A673 (cell line): ENCODE data around the gene SNCB. TPM values are rescaled to one million over a fixed set of nuclear protein-coding genes. Genes with fewer than 3 reads are reported as not detected.

Experiments used
- BruUV-seq: library from RNA; stranded (reverse); fragments of 400-500 nt; replicated peaks from 2 replicates; lab custom pipeline; 2021; lab: Mats Ljungman, UMichigan
- CTCF ChIA-PET: fragments of 300-600 bp; sonication (Branson Sonifier 250); formaldehyde crosslinking; loops from one replicate; lab custom pipeline; 2022; ENCODE audit warnings: antibody characterized with exemption; lab: Charles Lee
- POLR2A ChIA-PET: fragments of 300-600 bp; sonication (Branson Sonifier 250); formaldehyde crosslinking; loops from one replicate; lab custom pipeline; 2022; ENCODE audit warnings: antibody characterized with exemption; ENCODE audit not compliant: low non-redundant PET; lab: Charles Lee
- DNase-seq: peaks from one replicate; pipeline ENCODE4 v3.0.0-alpha.2; 2015; ENCODE audit warnings: low spot score
- H3K27ac ChIP-seq: fragments of 200-600 bp; sonication (generic); 2 replicates; pipeline ENCODE4 v1.5.1; 2016; ENCODE audit warnings: mixed run types, low read depth, mild to moderate bottlenecking, mixed read lengths, antibody characterized with exemption, low read length; ENCODE audit not compliant: poor library complexity, severe bottlenecking
- H3K27me3 ChIP-seq: fragments of 200-600 bp; sonication (generic); replicated peaks from 2 replicates; pipeline ENCODE4 v1.6.1; 2017; ENCODE audit warnings: mixed run types, low read depth, mild to moderate bottlenecking, mixed read lengths, antibody characterized with exemption, low read length; ENCODE audit not compliant: insufficient read depth, poor library complexity
- H3K36me3 ChIP-seq: fragments of 200-600 bp; sonication (generic); 2 replicates; pipeline ENCODE4 v1.6.1; 2016; ENCODE audit warnings: mixed run types, mild to moderate bottlenecking, mixed read lengths, antibody characterized with exemption, low read length; ENCODE audit not compliant: insufficient read depth, poor library complexity, severe bottlenecking
- H3K4me1 ChIP-seq: fragments of 200-600 bp; sonication (generic); 2 replicates; pipeline ENCODE4 v1.6.1; 2017; ENCODE audit warnings: mixed run types, mild to moderate bottlenecking, mixed read lengths, antibody characterized with exemption, low read length; ENCODE audit not compliant: insufficient read depth, poor library complexity, severe bottlenecking
- H3K4me3 ChIP-seq: fragments of 200-600 bp; sonication (generic); 2 replicates; pipeline ENCODE4 v1.5.1; 2016; ENCODE audit warnings: low read depth, mixed run types, mild to moderate bottlenecking, mixed read lengths, low read length; ENCODE audit not compliant: poor library complexity, severe bottlenecking
- H3K9me3 ChIP-seq: fragments of 200-600 bp; sonication (generic); 2 replicates; pipeline ENCODE4 v1.6.1; 2016; ENCODE audit warnings: mixed run types, low read depth, mild to moderate bottlenecking, mixed read lengths, antibody characterized with exemption, low read length; ENCODE audit not compliant: poor library complexity, severe bottlenecking
- EZH2 ChIP-seq: fragments of 200-600 bp; sonication (generic); IDR thresholded peaks from 2 replicates; pipeline ENCODE4 v1.6.1; 2017; ENCODE audit warnings: borderline replicate concordance, low read depth, mild to moderate bottlenecking, mixed read lengths, antibody characterized with exemption, low read length; ENCODE audit not compliant: poor library complexity, severe bottlenecking
- intact Hi-C: fragments of 100-400 bp; cut with micrococcal nuclease; formaldehyde crosslinking; loops from one replicate; pipeline ENCODE4 v1.10.0; 2022; ENCODE audit not compliant: unreplicated experiment
- total RNA-seq: library from RNA; stranded (reverse); gene quantifications from 2 replicates; pipeline ENCODE4 v1.2.3, GENCODE V29; 2021
- TF ChIP-seq, protein P1 (sequence below): fragments of 300-800, 200-600 bp; sonication (generic); conservative IDR thresholded peaks from 2 replicates; pipeline ENCODE4 v1.5.1; 2017; ENCODE audit warnings: low read depth, mild to moderate bottlenecking, antibody characterized with exemption, low read length, moderate library complexity, mixed read lengths

The SNCB gene
- total RNA-seq, 1 experiment from 2014 or later = not detected

DNA sequence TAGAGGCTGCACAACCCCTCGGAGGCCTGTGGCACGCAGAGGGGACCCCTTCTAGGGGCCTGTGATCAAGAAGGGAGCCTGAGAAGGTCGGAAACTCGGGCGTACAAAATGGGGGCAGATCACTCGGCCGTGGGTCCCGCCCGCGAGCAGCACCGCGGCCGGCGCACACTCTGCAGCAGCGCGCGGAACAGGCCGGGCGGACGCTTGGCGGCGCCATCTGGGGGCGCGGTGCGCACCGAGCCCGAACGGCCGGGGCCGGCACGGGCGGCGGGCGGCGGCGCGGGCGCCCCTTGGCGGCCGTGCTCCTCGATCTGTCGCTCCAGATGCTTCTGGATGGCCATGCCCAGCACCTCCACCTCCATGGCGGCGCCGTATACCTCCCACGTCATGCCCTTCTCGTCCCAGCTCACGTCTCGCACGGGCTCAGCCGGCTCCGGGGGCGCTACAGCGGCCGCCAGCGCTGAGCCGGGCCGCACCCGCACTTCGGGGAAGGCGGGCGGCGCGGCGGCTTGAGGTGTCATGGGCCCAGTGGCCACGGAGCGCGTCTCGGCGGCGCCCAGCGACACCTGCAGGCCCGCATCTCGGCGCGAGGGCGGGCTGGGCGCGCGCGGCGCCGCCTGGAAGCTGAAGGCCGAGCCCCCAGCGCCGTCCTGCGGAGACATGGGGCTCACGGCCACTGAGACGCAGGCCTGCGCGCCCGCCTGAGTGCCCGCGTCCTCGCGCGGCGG, 33.5 kb downstream of the SNCB start:
- no peaks in the 10 kb centered on the region for H3K9me3 ChIP-seq
- CTCF ChIA-PET = no interaction called here
- intact Hi-C loops = no loop called here
- no peak for DNase-seq
- no peaks in the 10 kb centered on the region for H3K36me3 ChIP-seq
- TF ChIP-seq EZH2 = no peak
- TF ChIP-seq, protein P1, sequence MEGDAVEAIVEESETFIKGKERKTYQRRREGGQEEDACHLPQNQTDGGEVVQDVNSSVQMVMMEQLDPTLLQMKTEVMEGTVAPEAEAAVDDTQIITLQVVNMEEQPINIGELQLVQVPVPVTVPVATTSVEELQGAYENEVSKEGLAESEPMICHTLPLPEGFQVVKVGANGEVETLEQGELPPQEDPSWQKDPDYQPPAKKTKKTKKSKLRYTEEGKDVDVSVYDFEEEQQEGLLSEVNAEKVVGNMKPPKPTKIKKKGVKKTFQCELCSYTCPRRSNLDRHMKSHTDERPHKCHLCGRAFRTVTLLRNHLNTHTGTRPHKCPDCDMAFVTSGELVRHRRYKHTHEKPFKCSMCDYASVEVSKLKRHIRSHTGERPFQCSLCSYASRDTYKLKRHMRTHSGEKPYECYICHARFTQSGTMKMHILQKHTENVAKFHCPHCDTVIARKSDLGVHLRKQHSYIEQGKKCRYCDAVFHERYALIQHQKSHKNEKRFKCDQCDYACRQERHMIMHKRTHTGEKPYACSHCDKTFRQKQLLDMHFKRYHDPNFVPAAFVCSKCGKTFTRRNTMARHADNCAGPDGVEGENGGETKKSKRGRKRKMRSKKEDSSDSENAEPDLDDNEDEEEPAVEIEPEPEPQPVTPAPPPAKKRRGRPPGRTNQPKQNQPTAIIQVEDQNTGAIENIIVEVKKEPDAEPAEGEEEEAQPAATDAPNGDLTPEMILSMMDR = no peak
- no peaks in the 10 kb centered on the region for H3K27me3 ChIP-seq
- no peak overlapping the region for H3K4me3 ChIP-seq
- H3K27ac ChIP-seq = no peak overlapping the region
- POLR2A ChIA-PET = no interaction called here
- no peaks in the 10 kb centered on the region for H3K4me1 ChIP-seq
- BruUV-seq = no TSS peak

DNA sequence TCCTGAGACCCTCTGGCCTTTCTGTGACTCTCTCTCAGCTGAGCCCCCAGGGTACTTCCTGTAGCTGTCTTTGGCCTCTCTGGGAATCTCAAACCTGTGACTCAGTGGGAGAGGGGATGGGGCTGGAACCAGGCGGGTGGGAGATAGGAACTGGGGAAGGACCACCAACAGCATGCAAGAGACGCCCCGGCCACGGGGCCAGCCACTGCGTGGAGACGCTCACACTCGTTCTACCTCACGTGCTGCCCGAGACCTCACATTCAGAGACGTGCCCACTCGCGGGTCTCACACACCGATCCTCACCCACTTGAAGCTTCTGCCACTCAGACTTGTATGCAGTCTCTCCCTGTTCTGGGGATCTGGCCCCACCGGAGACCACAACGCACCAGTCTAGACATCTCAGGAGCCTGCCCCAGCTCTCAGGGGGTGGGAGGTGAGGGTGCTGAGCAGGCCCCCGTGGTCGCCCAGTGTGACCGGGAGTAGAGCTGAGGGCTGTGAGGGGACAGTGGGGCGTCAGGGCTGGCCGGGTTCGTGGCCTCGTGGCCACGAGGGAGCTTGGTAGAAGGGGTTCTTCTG, 34.2 kb downstream of the SNCB start:
- H3K4me3 ChIP-seq = no peak overlapping the region
- no peaks in the 10 kb centered on the region for H3K27me3 ChIP-seq
- ChIA-PET POLR2A (no interaction called here), CTCF (no interaction called here)
- TF ChIP-seq, protein P1 = no peak
- TF ChIP-seq EZH2 = no peak
- intact Hi-C loops = no loop called here
- H3K4me1 ChIP-seq = no peaks in the 10 kb centered on the region
- no peak overlapping the region for H3K27ac ChIP-seq
- no peak for DNase-seq
- no TSS peak for BruUV-seq
- H3K9me3 ChIP-seq = no peaks in the 10 kb centered on the region
- no peaks in the 10 kb centered on the region for H3K36me3 ChIP-seq

DNA sequence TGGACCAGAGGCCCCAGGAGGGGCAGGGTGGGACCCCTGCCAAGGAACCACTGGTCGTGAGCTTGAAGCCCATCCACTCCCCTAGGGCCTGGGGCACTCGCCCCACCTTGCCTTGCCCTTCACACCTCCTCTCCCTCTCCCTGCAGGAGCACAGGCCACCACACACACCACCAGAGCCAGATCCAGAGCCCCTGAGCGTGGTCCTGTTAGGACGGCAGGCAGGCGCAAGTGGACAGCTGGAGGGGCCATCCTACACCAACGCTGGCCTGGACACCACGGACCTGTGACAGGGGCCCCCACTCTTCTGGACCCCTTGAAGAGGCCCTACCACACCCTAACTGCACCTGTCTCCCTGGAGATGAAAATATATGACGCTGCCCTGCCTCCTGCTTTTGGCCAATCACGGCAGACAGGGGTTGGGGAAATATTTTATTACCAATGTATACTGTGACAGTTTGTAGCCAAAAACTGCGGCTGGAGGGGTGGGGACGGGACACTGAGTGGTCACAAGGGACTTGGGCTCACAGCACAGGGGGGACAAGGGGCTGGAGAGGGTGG, 34.9 kb downstream of the SNCB start:
- ChIA-PET CTCF (no interaction called here), POLR2A (no interaction called here)
- no peaks in the 10 kb centered on the region for H3K27me3 ChIP-seq
- no peaks in the 10 kb centered on the region for H3K9me3 ChIP-seq
- no peak overlapping the region for H3K4me3 ChIP-seq
- TF ChIP-seq, protein P1 = no peak
- TF ChIP-seq EZH2 = no peak
- no peak for DNase-seq
- intact Hi-C loops = no loop called here
- no TSS peak for BruUV-seq
- no peaks in the 10 kb centered on the region for H3K36me3 ChIP-seq
- no peak overlapping the region for H3K27ac ChIP-seq
- no peaks in the 10 kb centered on the region for H3K4me1 ChIP-seq
